OCI-LY3 (cell line): ENCODE measurements around the gene CARD19.

Source experiments
- H2AFZ ChIP-seq: fragments of 200-600, 300-600 bp; shearing (Covaris generic); 2 replicates; pipeline ENCODE4 v1.6.0; 2014; ENCODE audit warnings: antibody characterized with exemption, low read depth, low read length
- H3K27ac ChIP-seq: fragments of 200-600, 300-600 bp; sonication (generic); 2 replicates; pipeline ENCODE4 v1.5.1; 2014; ENCODE audit warnings: mild to moderate bottlenecking, low read length, moderate library complexity, mixed read lengths
- H3K27me3 ChIP-seq: fragments of 200-600, 300-600 bp; sonication (generic); 2 replicates; pipeline ENCODE4 v1.6.1; 2014; ENCODE audit warnings: low read depth, low read length, mixed read lengths
- H3K36me3 ChIP-seq: fragments of 200-600, 300-600 bp; sonication (generic); replicated peaks from 2 replicates; pipeline ENCODE3; 2014; ENCODE audit warnings: low read depth, low read length, mixed read lengths
- H3K4me1 ChIP-seq: fragments of 300-600, 200-600 bp; sonication (generic); 2 replicates; pipeline ENCODE4 v1.6.1; 2014; ENCODE audit warnings: low read length, mixed read lengths
- H3K4me2 ChIP-seq: fragments of 200-600, 300-600 bp; sonication (generic); 2 replicates; pipeline ENCODE4 v1.6.1; 2014; ENCODE audit warnings: low read length, mixed read lengths
- H3K4me3 ChIP-seq: fragments of 300-600, 200-600 bp; sonication (generic); 2 replicates; pipeline ENCODE4 v1.5.1; 2014; ENCODE audit warnings: antibody characterized with exemption, mild to moderate bottlenecking, low read length, moderate library complexity
- H3K79me2 ChIP-seq: fragments of 300-600, 200-600 bp; shearing (Covaris generic); 2 replicates; pipeline ENCODE4 v1.6.1; 2014; ENCODE audit warnings: mild to moderate bottlenecking, low read length, mixed read lengths
- H3K9ac ChIP-seq: fragments of 300-600, 200-600 bp; shearing (Covaris generic); 2 replicates; pipeline ENCODE4 v1.6.0; 2014; ENCODE audit warnings: mild to moderate bottlenecking, low read length, moderate library complexity
- H3K9me3 ChIP-seq: fragments of 200-600, 300-600 bp; shearing (Covaris generic); 2 replicates; pipeline ENCODE4 v1.6.1; 2014; ENCODE audit warnings: low read length, mixed read lengths; ENCODE audit not compliant: insufficient read depth
- H4K20me1 ChIP-seq: fragments of 200-600, 300-600 bp; sonication (generic); 2 replicates; pipeline ENCODE4 v1.6.1; 2016; ENCODE audit warnings: low read length, mixed read lengths; ENCODE audit not compliant: insufficient read depth
- EZH2phosphoT487 ChIP-seq: fragments of 200-600 bp; shearing (Covaris generic); IDR thresholded peaks from 2 replicates; pipeline ENCODE4 v1.6.1; 2018; ENCODE audit warnings: antibody characterized with exemption, mixed run types, low read depth
- TF ChIP-seq, protein P1 (sequence below): fragments of 200-600, 300-600 bp; sonication (generic); IDR thresholded peaks from 2 replicates; pipeline ENCODE4 v1.5.1; 2014; ENCODE audit warnings: antibody characterized with exemption, low read length, low read depth

The CARD19 gene

DNA sequence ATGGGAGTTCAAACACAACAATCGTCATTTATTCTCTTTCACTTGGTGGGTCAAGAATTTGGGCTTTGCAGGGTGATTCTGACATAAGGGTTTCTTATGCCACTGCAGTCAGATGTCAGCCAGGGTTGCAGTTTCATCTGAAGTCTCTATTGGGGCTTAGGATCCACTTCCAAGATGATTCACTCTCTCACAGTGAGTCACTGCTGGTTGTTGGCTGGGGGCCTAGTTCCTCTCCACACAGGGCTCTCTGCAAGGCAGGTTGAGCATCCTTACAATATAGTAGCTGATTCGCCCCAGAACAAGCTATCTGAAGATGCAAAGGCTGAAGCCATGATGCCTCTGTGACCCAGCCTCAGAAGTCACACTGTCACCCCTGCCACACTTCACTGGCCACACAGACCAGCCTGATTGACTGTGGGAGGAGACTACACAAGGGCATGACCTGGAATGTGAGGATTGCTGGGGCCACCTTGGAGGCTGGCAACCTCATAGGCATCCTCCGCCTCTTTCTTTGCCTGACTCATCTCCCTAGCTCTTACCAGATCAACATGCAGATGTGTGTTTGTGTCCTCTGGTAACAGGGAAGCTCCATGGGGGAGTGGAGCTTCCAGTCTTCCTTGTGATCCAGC lies 4.5 kb upstream of the CARD19 start:
- no peaks in the 10 kb centered on the region for H4K20me1 ChIP-seq
- H3K4me3 ChIP-seq: peak overlapping the region; percentile 5; the same call in 1 of the 2 replicates
- H3K27me3 ChIP-seq: no peaks in the 10 kb centered on the region
- H3K27ac ChIP-seq: peak overlapping the region; percentile 60; the same call in 1 of the 2 replicates
- TF ChIP-seq EZH2phosphoT487: no peak
- TF ChIP-seq, protein P1, sequence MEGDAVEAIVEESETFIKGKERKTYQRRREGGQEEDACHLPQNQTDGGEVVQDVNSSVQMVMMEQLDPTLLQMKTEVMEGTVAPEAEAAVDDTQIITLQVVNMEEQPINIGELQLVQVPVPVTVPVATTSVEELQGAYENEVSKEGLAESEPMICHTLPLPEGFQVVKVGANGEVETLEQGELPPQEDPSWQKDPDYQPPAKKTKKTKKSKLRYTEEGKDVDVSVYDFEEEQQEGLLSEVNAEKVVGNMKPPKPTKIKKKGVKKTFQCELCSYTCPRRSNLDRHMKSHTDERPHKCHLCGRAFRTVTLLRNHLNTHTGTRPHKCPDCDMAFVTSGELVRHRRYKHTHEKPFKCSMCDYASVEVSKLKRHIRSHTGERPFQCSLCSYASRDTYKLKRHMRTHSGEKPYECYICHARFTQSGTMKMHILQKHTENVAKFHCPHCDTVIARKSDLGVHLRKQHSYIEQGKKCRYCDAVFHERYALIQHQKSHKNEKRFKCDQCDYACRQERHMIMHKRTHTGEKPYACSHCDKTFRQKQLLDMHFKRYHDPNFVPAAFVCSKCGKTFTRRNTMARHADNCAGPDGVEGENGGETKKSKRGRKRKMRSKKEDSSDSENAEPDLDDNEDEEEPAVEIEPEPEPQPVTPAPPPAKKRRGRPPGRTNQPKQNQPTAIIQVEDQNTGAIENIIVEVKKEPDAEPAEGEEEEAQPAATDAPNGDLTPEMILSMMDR: no peak
- no peak overlapping the region for H2AFZ ChIP-seq
- no peak overlapping the region for H3K9ac ChIP-seq
- H3K4me1 ChIP-seq: peaks cover 45% of the 10 kb centered on the region
- H3K4me2 ChIP-seq: no peak overlapping the region
- peaks cover 12% of the 10 kb centered on the region for H3K9me3 ChIP-seq
- peaks cover under 1% of the 10 kb centered on the region; the same call in 1 of the 2 replicates for H3K79me2 ChIP-seq
- peaks cover 8% of the 10 kb centered on the region for H3K36me3 ChIP-seq

- Histone ChIP-seq H3K4me2 (peak overlapping the region; percentile 100; the same call in 1 of the 2 replicates), H4K20me1 (no peaks in the 10 kb centered on the region), H3K79me2 (peaks cover 5% of the 10 kb centered on the region; the same call in 1 of the 2 replicates), H3K27me3 (no peaks in the 10 kb centered on the region), H2AFZ (no peak overlapping the region), H3K9ac (no peak overlapping the region), H3K27ac (peak overlapping the region; percentile 97; the same call in 1 of the 2 replicates), H3K9me3 (peaks cover 12% of the 10 kb centered on the region), H3K36me3 (peaks cover 6% of the 10 kb centered on the region), H3K4me1 (peaks cover 53% of the 10 kb centered on the region), H3K4me3 (no peak overlapping the region)
- no peak for TF ChIP-seq EZH2phosphoT487
- TF ChIP-seq, protein P1: no peak
Measured at GRCh38 chr9:93092251-93092991, 3.6 kb upstream of the CARD19 start.

DNA sequence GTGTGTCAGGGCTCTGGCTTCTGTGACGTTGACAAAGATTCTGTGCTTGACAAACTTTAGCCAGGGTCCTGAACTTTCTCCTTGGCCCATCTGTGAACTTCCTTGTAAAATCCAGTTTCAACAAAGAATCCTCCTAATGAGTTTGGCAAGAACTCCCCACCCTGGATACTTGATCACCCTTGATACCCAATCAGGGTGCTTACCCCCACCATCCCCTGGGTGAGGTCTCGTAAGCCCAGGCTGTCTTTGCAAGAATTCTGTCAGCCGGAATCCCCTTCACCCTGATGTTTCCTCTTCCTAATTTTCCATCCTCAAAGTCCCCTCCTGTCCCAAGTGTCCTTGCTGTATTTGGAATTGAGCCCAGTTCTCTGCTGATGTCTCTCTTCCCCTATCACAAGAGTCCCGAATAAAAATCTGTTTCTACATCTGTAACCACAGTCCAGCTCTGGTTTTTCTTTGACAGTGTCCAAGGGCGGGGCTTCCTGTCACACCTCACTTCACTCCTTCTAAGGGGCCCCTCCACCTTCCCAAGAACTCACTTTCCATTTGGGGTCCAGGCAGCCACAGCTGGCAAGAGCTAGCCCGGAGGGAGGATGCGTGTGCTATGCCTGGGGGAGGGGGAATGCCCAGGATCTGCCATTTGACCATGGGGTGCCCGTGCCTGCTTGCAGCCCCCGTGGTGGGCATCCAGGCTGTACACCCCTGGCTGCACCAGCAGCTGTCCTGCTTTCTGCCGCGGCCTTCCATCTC lies 2.7 kb upstream of the CARD19 start:
- Histone ChIP-seq H3K4me3 (0 out of 2 replicates have a peak overlapping the region, but pooled peaks have one; percentile 11), H3K27ac (peak overlapping the region; percentile 97), H2AFZ (peak overlapping the region; percentile 71; the same call in 1 of the 2 replicates)

More for the DNA sequence above, 2.7 kb upstream of the CARD19 start:
- Histone ChIP-seq H4K20me1 (no peaks in the 10 kb centered on the region), H3K36me3 (peaks cover 6% of the 10 kb centered on the region), H3K9ac (no peak overlapping the region; the same call in 1 of the 2 replicates), H3K4me2 (peak overlapping the region; percentile 100), H3K79me2 (peaks cover 7% of the 10 kb centered on the region; the same call in 1 of the 2 replicates), H3K9me3 (peaks cover 12% of the 10 kb centered on the region), H3K4me1 (peaks cover 55% of the 10 kb centered on the region), H3K27me3 (no peaks in the 10 kb centered on the region)
- TF ChIP-seq, protein P1: no peak
- TF ChIP-seq EZH2phosphoT487: no peak
